Neuron (in vitro differentiated cells): ENCODE data around the gene TSPOAP1.

Source experiments
- H2AFZ ChIP-seq: one replicate; pipeline ENCODE4 v1.6.1; 2013; ENCODE audit warnings: low read depth, mild to moderate bottlenecking, inconsistent platforms, low read length, moderate library complexity
- H3K27me3 ChIP-seq: one replicate; pipeline ENCODE4 v1.6.1; 2013; ENCODE audit warnings: low read length; ENCODE audit not compliant: insufficient read depth
- H3K36me3 ChIP-seq: one replicate; pipeline ENCODE4 v1.6.1; 2013; ENCODE audit warnings: low read length; ENCODE audit not compliant: insufficient read depth
- H3K4me1 ChIP-seq: one replicate; pipeline ENCODE4 v1.6.1; 2013; ENCODE audit warnings: low read length; ENCODE audit not compliant: insufficient read depth
- H3K4me3 ChIP-seq: 2 replicates; pipeline ENCODE4 v1.5.1; 2013; ENCODE audit warnings: mild to moderate bottlenecking, low read length, moderate library complexity
- H3K9me3 ChIP-seq: one replicate; pipeline ENCODE4 v1.6.1; 2013; ENCODE audit warnings: low read length

TSPOAP1 gene

GRCh38 chr17:58302171-58302918 lies 26.2 kb downstream of the TSPOAP1 start:
- H3K27me3 ChIP-seq, result no peaks in the 10 kb centered on the region
- H3K9me3 ChIP-seq, result no peaks in the 10 kb centered on the region
- H3K4me1 ChIP-seq, result no peaks in the 10 kb centered on the region
- H3K36me3 ChIP-seq, result no peaks in the 10 kb centered on the region
- no peak overlapping the region for H3K4me3 ChIP-seq
- H2AFZ ChIP-seq, result no peak overlapping the region

GRCh38 chr17:58301504-58302150 lies 27.0 kb downstream of the TSPOAP1 start:
- H3K4me1 ChIP-seq, result no peaks in the 10 kb centered on the region
- no peaks in the 10 kb centered on the region for H3K36me3 ChIP-seq
- no peaks in the 10 kb centered on the region for H3K9me3 ChIP-seq
- H3K4me3 ChIP-seq, result no peak overlapping the region
- no peaks in the 10 kb centered on the region for H3K27me3 ChIP-seq
- no peak overlapping the region for H2AFZ ChIP-seq

GRCh38 chr17:58300336-58300735 lies 28.3 kb downstream of the TSPOAP1 start:
- Histone ChIP-seq H3K4me1 (no peaks in the 10 kb centered on the region), H3K4me3 (no peak overlapping the region), H2AFZ (no peak overlapping the region), H3K9me3 (no peaks in the 10 kb centered on the region), H3K27me3 (peaks cover 3% of the 10 kb centered on the region), H3K36me3 (no peaks in the 10 kb centered on the region)

GRCh38 chr17:58294034-58294433 lies 34.6 kb downstream of the TSPOAP1 start:
- H3K4me1 ChIP-seq, result no peaks in the 10 kb centered on the region
- no peak overlapping the region for H2AFZ ChIP-seq
- no peak overlapping the region for H3K4me3 ChIP-seq
- peaks cover 8% of the 10 kb centered on the region for H3K27me3 ChIP-seq
- no peaks in the 10 kb centered on the region for H3K9me3 ChIP-seq
- no peaks in the 10 kb centered on the region for H3K36me3 ChIP-seq

GRCh38 chr17:58291246-58291645 lies 37.3 kb downstream of the TSPOAP1 start:
- Histone ChIP-seq H3K36me3 (no peaks in the 10 kb centered on the region), H3K9me3 (no peaks in the 10 kb centered on the region), H2AFZ (no peak overlapping the region), H3K4me1 (no peaks in the 10 kb centered on the region), H3K27me3 (peaks cover 8% of the 10 kb centered on the region), H3K4me3 (no peak overlapping the region)

- no peak overlapping the region for H3K4me3 ChIP-seq
- no peaks in the 10 kb centered on the region for H3K4me1 ChIP-seq
- H3K36me3 ChIP-seq, result no peaks in the 10 kb centered on the region
- H3K27me3 ChIP-seq, result peaks cover 4% of the 10 kb centered on the region
- H3K9me3 ChIP-seq, result no peaks in the 10 kb centered on the region
- no peak overlapping the region for H2AFZ ChIP-seq
Measured at GRCh38 chr17:58289869-58290268, 38.7 kb downstream of the TSPOAP1 start.

- H3K9me3 ChIP-seq, result no peaks in the 10 kb centered on the region
- H3K27me3 ChIP-seq, result peaks cover 7% of the 10 kb centered on the region
- H3K4me3 ChIP-seq, result no peak overlapping the region
- H3K4me1 ChIP-seq, result no peaks in the 10 kb centered on the region
- no peak overlapping the region for H2AFZ ChIP-seq
- H3K36me3 ChIP-seq, result no peaks in the 10 kb centered on the region
Measured at GRCh38 chr17:58285422-58285810, 43.2 kb downstream of the TSPOAP1 start.

- H3K36me3 ChIP-seq, result no peaks in the 10 kb centered on the region
- no peak overlapping the region for H3K4me3 ChIP-seq
- H3K27me3 ChIP-seq, result peaks cover 9% of the 10 kb centered on the region
- no peaks in the 10 kb centered on the region for H3K9me3 ChIP-seq
- H3K4me1 ChIP-seq, result no peaks in the 10 kb centered on the region
- H2AFZ ChIP-seq, result no peak overlapping the region
Measured at GRCh38 chr17:58284613-58285421, 43.8 kb downstream of the TSPOAP1 start.

- no peaks in the 10 kb centered on the region for H3K4me1 ChIP-seq
- no peak overlapping the region for H3K4me3 ChIP-seq
- no peak overlapping the region for H2AFZ ChIP-seq
- H3K9me3 ChIP-seq, result no peaks in the 10 kb centered on the region
- H3K36me3 ChIP-seq, result no peaks in the 10 kb centered on the region
- peaks cover 12% of the 10 kb centered on the region for H3K27me3 ChIP-seq
Measured at GRCh38 chr17:58283674-58284612, 44.7 kb downstream of the TSPOAP1 start.

GRCh38 chr17:58282442-58282841 lies 46.2 kb downstream of the TSPOAP1 start:
- H3K9me3 ChIP-seq, result no peaks in the 10 kb centered on the region
- H3K36me3 ChIP-seq, result no peaks in the 10 kb centered on the region
- H3K4me3 ChIP-seq, result no peak overlapping the region
- H2AFZ ChIP-seq, result no peak overlapping the region
- H3K27me3 ChIP-seq, result peaks cover 23% of the 10 kb centered on the region
- H3K4me1 ChIP-seq, result no peaks in the 10 kb centered on the region

- Histone ChIP-seq H3K9me3 (no peaks in the 10 kb centered on the region), H3K4me3 (no peak overlapping the region), H2AFZ (no peak overlapping the region), H3K36me3 (no peaks in the 10 kb centered on the region), H3K4me1 (no peaks in the 10 kb centered on the region), H3K27me3 (peaks cover 23% of the 10 kb centered on the region)
Measured at GRCh38 chr17:58281511-58282011, 47.0 kb downstream of the TSPOAP1 start.

- Histone ChIP-seq H3K4me1 (no peaks in the 10 kb centered on the region), H3K9me3 (no peaks in the 10 kb centered on the region), H3K4me3 (no peak within 1 kb of the TSS), H2AFZ (no peak within 1 kb of the TSS), H3K27me3 (peaks cover 23% of the 10 kb centered on the region), H3K36me3 (no peaks in the 10 kb centered on the region)
Measured at GRCh38 chr17:58280480-58281217, 47.9 kb downstream of the TSPOAP1 start, which contains the start of gene MPO. Gene MPO, minus strand, starts transcription at chr17:58280935. Its CDS starts 177 bp downstream, at chr17:58280758.
